Liver (tissue), 9 donors: ENCODE measurements around the gene HIPK2. TPM values are rescaled to one million over a fixed set of nuclear protein-coding genes. Genes with fewer than 3 reads are reported as not detected.

Experiments used
- DNase-seq: peaks from one replicate; pipeline ENCODE4 v3.0.0-alpha.2; 2017; ENCODE audit warnings: low spot score
- H3K27ac ChIP-seq, 2 donors: one replicate each; pipeline ENCODE4 v1.7.0; 2013; ENCODE audit warnings: inconsistent platforms in 2 of 2, low read length in 2 of 2, control low read depth in 1 of 2, low read depth in 1 of 2, mild to moderate bottlenecking in 1 of 2
- H3K27me3 ChIP-seq, 4 donors: one replicate each; pipeline versions ENCODE4 v1.6.1 to v1.7.0; 2013; ENCODE audit warnings: low read length in 3 of 4, inconsistent platforms in 1 of 4, mild to moderate bottlenecking in 1 of 4, moderate library complexity in 1 of 4; ENCODE audit not compliant: control insufficient read depth in 4 of 4, insufficient read depth in 4 of 4
- H3K36me3 ChIP-seq, 4 donors: one replicate each; pipeline versions ENCODE4 v1.6.1 to v1.7.0; 2013; ENCODE audit warnings: low read length in 3 of 4, mild to moderate bottlenecking in 3 of 4, low read depth in 1 of 4, moderate library complexity in 1 of 4; ENCODE audit not compliant: control insufficient read depth in 4 of 4, insufficient read depth in 3 of 4
- H3K4me1 ChIP-seq, 4 donors: one replicate each; pipeline versions ENCODE4 v1.6.1 to v1.7.0; 2013; ENCODE audit warnings: low read length in 3 of 4, mild to moderate bottlenecking in 3 of 4, moderate library complexity in 1 of 4; ENCODE audit not compliant: control insufficient read depth in 4 of 4, insufficient read depth in 4 of 4
- H3K4me3 ChIP-seq, 3 donors: one replicate each; pipeline versions ENCODE4 v1.6.1 to v1.7.0; 2013; ENCODE audit warnings: low read length in 3 of 3, control low read depth in 1 of 3, low read depth in 1 of 3, mild to moderate bottlenecking in 1 of 3
- H3K9ac ChIP-seq, 2 donors: one replicate each; pipeline ENCODE4 v1.7.0; 2013; ENCODE audit warnings: low read length in 2 of 2, mild to moderate bottlenecking in 2 of 2, moderate library complexity in 2 of 2, control low read depth in 1 of 2, low read depth in 1 of 2
- H3K9me3 ChIP-seq, 4 donors: one replicate each; pipeline versions ENCODE4 v1.6.1 to v1.7.0; 2013; ENCODE audit warnings: low read length in 3 of 4; ENCODE audit not compliant: control insufficient read depth in 4 of 4
- ATF3 ChIP-seq: IDR thresholded peaks from 2 replicates; pipeline ENCODE4 v1.6.1; 2016; ENCODE audit warnings: antibody characterized with exemption
- CTCF ChIP-seq: fragments of 150-350 bp; IDR thresholded peaks from 2 replicates; pipeline ENCODE4 v1.5.1; 2017; ENCODE audit warnings: improper control_type of control experiment, low read depth, low read length; ENCODE audit not compliant: missing input control
- FOXA1 ChIP-seq: IDR thresholded peaks from 2 replicates; pipeline ENCODE4 v1.6.1; 2016; ENCODE audit warnings: antibody characterized with exemption
- FOXA2 ChIP-seq: IDR thresholded peaks from 2 replicates; pipeline ENCODE4 v1.6.1; 2016; ENCODE audit warnings: antibody characterized with exemption
- GABPA ChIP-seq, 2 donors: IDR thresholded peaks in 1 of 2; conservative IDR thresholded peaks in 1 of 2; 2 replicates each; pipeline ENCODE4 v1.6.1; 2016; ENCODE audit warnings: antibody characterized with exemption in 2 of 2, mild to moderate bottlenecking in 1 of 2, moderate library complexity in 1 of 2
- HNF4A ChIP-seq, 2 donors: conservative IDR thresholded peaks; 2 replicates each; pipeline ENCODE4 v1.6.1; 2016; ENCODE audit warnings: antibody characterized with exemption in 2 of 2, mild to moderate bottlenecking in 2 of 2
- HNF4G ChIP-seq: IDR thresholded peaks from 2 replicates; pipeline ENCODE4 v1.6.1; 2016; ENCODE audit warnings: antibody characterized with exemption
- JUND ChIP-seq, 2 donors: IDR thresholded peaks; 2 replicates each; pipeline ENCODE4 v1.6.1; 2016; ENCODE audit warnings: antibody characterized with exemption in 2 of 2
- MAX ChIP-seq: IDR thresholded peaks from 2 replicates; pipeline ENCODE4 v1.6.1; 2016; ENCODE audit warnings: antibody characterized with exemption
- NR2F2 ChIP-seq: IDR thresholded peaks from 2 replicates; pipeline ENCODE4 v1.6.1; 2016; ENCODE audit warnings: antibody characterized with exemption
- RAD21 ChIP-seq, 2 donors: IDR thresholded peaks; 2 replicates each; pipeline ENCODE4 v1.6.1; 2016; ENCODE audit warnings: antibody characterized with exemption in 2 of 2, mild to moderate bottlenecking in 2 of 2
- REST ChIP-seq: IDR thresholded peaks from 2 replicates; pipeline ENCODE4 v1.6.1; 2016; ENCODE audit warnings: antibody characterized with exemption, mild to moderate bottlenecking
- RXRA ChIP-seq, 2 donors: IDR thresholded peaks; 2 replicates each; pipeline ENCODE4 v1.6.1; 2017 to 2018; ENCODE audit warnings: antibody characterized with exemption in 2 of 2, mild to moderate bottlenecking in 1 of 2
- SP1 ChIP-seq: IDR thresholded peaks from 2 replicates; pipeline ENCODE4 v1.6.1; 2018; ENCODE audit warnings: antibody characterized with exemption, mild to moderate bottlenecking
- TAF1 ChIP-seq: conservative IDR thresholded peaks from 2 replicates; pipeline ENCODE4 v1.6.1; 2016; ENCODE audit warnings: antibody characterized with exemption, mild to moderate bottlenecking
- YY1 ChIP-seq: IDR thresholded peaks from 2 replicates; pipeline ENCODE4 v1.6.1; 2016; ENCODE audit warnings: antibody characterized with exemption, mild to moderate bottlenecking
- ZBTB33 ChIP-seq: IDR thresholded peaks from 2 replicates; pipeline ENCODE4 v1.6.1; 2016; ENCODE audit warnings: antibody characterized with exemption
- WGBS: extraction: QIAGEN DNeasy Blood & Tissue Kit; methylation state at CpG from one replicate; pipeline ENCODE4 v1.1.7; 2013; 5-methylcytosine and 5-hydroxymethylcytosine counted together
- polyA plus RNA-seq, 2 donors: library from polyadenylated mRNA; stranded (reverse) in 1 of 2; unstranded in 1 of 2; fragments of 200-250 nt in 1 of 2; fragments of >200 nt in 1 of 2; fragmentation: Nextera tagmentation in 1 of 2; extraction: Ambion mirVana in 1 of 2; gene quantifications; one replicate each; pipeline versions ENCODE4 v1.2.1 to v1.2.3, GENCODE V29; 2013 to 2015
- total RNA-seq, 2 donors: library from RNA; depleted of rRNA; stranded (reverse); fragments of >200 nt; gene quantifications; one replicate each; pipeline ENCODE4 v1.2.3, GENCODE V29; 2014
- donor health status: healthy.
- donor health status: healthy.
- donor health status: healthy.
- donor health status: healthy.
- donor health status: healthy.

HIPK2 gene
- total and polyA plus RNA-seq, 4 donors = 13.1 to 48.8 (median 16.6) TPM

- no peak overlapping the region for H3K4me3 ChIP-seq
- H3K36me3 ChIP-seq = peaks cover 23 to 54% (median 28%) of the 10 kb centered on the region in 4 donors
- no peaks in the 10 kb centered on the region for H3K4me1 ChIP-seq
- no peak for DNase-seq
- TF ChIP-seq GABPA (IDR thresholded peaks at IDR 0.05 in 1 of 2, conservative IDR thresholded peaks at IDR 0.05 in 1 of 2) (no peak), NR2F2 (no peak), JUND (IDR thresholded peaks at IDR 0.05) (no peak), CTCF (no peak), TAF1 (no peak), FOXA2 (no peak), RAD21 (IDR thresholded peaks at IDR 0.05) (no peak), ZBTB33 (no peak), YY1 (no peak), HNF4G (no peak), FOXA1 (no peak), SP1 (no peak), MAX (no peak), ATF3 (no peak), REST (no peak), HNF4A (conservative IDR thresholded peaks at IDR 0.05) (no peak), RXRA (IDR thresholded peaks at IDR 0.05) (no peak)
- no peak overlapping the region for H3K9ac ChIP-seq
- H3K9me3 ChIP-seq = no peaks in the 10 kb centered on the region
- no peak overlapping the region for H3K27ac ChIP-seq
- H3K27me3 ChIP-seq = no peaks in the 10 kb centered on the region
- WGBS = 92% methylated on average over 5 of the region's 5 CpGs
Measured at GRCh38 chr7:139570626-139571025, 207.2 kb downstream of the HIPK2 start.

- Histone ChIP-seq H3K9ac (no peak overlapping the region), H3K27ac (no peak overlapping the region), H3K27me3 (no peaks in the 10 kb centered on the region), H3K9me3 (no peaks in the 10 kb centered on the region), H3K4me3 (no peak overlapping the region), H3K36me3 (peaks cover 18 to 49% (median 25%) of the 10 kb centered on the region in 4 donors), H3K4me1 (no peaks in the 10 kb centered on the region)
- WGBS = 90% methylated on average over 8 of the region's 8 CpGs
- no peak for TF ChIP-seq FOXA2
- TF ChIP-seq FOXA1 = no peak
- no peak for TF ChIP-seq HNF4A (conservative IDR thresholded peaks at IDR 0.05)
- TF ChIP-seq RAD21 (IDR thresholded peaks at IDR 0.05) = no peak
- TF ChIP-seq GABPA (IDR thresholded peaks at IDR 0.05 in 1 of 2, conservative IDR thresholded peaks at IDR 0.05 in 1 of 2) = no peak
- no peak for TF ChIP-seq JUND (IDR thresholded peaks at IDR 0.05)
- TF ChIP-seq CTCF = no peak
- TF ChIP-seq NR2F2 = no peak
- no peak for TF ChIP-seq REST
- no peak for TF ChIP-seq HNF4G
- no peak for DNase-seq
Measured at GRCh38 chr7:139570119-139570518, 207.7 kb downstream of the HIPK2 start.
